HG02973 (cell line): ENCODE results near the gene GPR107.

Experiments used
- ATAC-seq: cut with Tn5 transposase; IDR thresholded peaks from one replicate; pipeline ENCODE4 v1.9.1; 2021; ENCODE audit warnings: moderate library complexity; ENCODE audit not compliant: unreplicated experiment

The GPR107 gene

GRCh38 chr9:130179331-130179907 lies 125.7 kb downstream of the GPR107 start:
- no peak for ATAC-seq

- ATAC-seq: no peak
These were observed 126.8 kb downstream of the GPR107 start for GRCh38 chr9:130180516-130180915.

- ATAC-seq: no peak
These were observed 128.1 kb downstream of the GPR107 start for GRCh38 chr9:130181678-130182380.

GRCh38 chr9:130182381-130182909 lies 128.7 kb downstream of the GPR107 start:
- ATAC-seq: no peak

GRCh38 chr9:130183133-130183762 lies 129.5 kb downstream of the GPR107 start:
- ATAC-seq: no peak

GRCh38 chr9:130185017-130185416 lies 131.3 kb downstream of the GPR107 start:
- no peak for ATAC-seq

- ATAC-seq: no peak
These were observed 131.9 kb downstream of the GPR107 start for GRCh38 chr9:130185490-130186031.

GRCh38 chr9:130186051-130186450 lies 132.3 kb downstream of the GPR107 start:
- ATAC-seq: no peak

- ATAC-seq: no peak
These were observed 133.3 kb downstream of the GPR107 start for GRCh38 chr9:130186839-130187522.

- no peak for ATAC-seq
These were observed 133.8 kb downstream of the GPR107 start for GRCh38 chr9:130187523-130187846.

GRCh38 chr9:130188860-130189481 lies 135.3 kb downstream of the GPR107 start:
- no peak for ATAC-seq
